Subcutaneous adipose tissue (tissue), 4 donors: ENCODE results near the gene IL20. TPM values are rescaled to one million over a fixed set of nuclear protein-coding genes. Genes with fewer than 3 reads are reported as not detected.

ENCODE experiments used
- total RNA-seq, 4 donors: library from RNA; depleted of rRNA; stranded (reverse); fragments of >200 nt; gene quantifications; one replicate each; pipeline ENCODE4 v1.1.0, GENCODE V29; 2016
- TF ChIP-seq, protein P1 (sequence below): fragments of 450-650 bp; IDR thresholded peaks from one replicate; pipeline ENCODE4 v1.5.1; 2016; ENCODE audit warnings: low read depth, mild to moderate bottlenecking, control low read depth, antibody characterized with exemption, moderate library complexity

IL20 gene
- total RNA-seq, 4 donors from 2014 or later, result not detected

DNA sequence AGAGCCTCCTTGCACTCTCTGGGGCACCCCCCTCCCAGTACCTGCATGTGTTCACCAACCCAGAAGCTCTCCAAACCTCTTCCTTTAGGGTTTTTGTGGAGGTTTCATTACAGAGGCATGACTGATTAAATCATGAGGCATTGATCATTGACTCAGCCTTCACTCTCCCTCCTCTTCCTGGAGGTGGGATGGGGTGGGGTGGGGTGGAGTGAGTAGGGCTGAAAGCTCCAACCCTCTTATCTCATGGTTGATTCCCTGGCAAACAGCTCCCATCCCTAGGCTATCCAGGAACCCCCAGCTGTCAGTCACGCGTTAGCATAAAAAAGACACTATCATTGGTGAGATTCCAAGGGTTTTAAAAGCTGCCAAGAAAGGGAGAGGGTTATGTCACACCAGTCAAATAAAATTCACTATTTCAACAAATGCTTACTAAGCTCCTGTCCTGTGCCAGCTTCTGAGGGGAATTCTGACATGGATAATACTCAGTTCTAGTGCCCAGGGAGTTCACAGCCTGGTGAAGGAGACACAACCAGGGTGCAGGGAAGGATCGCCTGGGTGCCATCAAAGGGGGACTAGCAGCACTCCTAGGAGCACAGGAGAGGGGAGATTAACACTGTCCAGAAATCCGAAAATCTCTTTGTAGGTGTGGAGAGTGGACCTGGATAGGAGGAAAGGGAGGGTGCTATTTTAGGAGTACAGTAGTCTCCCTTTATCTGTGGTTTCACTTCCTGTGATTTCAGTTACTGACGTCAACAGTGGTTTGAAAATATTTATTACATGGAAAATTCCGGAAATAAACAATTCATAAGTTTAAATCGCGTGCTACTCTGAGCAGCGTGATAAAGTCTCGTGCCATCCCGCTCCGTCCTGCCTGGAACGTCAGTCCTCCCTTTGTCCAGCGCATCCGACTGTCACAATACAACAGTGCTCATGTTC lies 25.0 kb downstream of the IL20 start:
- TF ChIP-seq, protein P1, sequence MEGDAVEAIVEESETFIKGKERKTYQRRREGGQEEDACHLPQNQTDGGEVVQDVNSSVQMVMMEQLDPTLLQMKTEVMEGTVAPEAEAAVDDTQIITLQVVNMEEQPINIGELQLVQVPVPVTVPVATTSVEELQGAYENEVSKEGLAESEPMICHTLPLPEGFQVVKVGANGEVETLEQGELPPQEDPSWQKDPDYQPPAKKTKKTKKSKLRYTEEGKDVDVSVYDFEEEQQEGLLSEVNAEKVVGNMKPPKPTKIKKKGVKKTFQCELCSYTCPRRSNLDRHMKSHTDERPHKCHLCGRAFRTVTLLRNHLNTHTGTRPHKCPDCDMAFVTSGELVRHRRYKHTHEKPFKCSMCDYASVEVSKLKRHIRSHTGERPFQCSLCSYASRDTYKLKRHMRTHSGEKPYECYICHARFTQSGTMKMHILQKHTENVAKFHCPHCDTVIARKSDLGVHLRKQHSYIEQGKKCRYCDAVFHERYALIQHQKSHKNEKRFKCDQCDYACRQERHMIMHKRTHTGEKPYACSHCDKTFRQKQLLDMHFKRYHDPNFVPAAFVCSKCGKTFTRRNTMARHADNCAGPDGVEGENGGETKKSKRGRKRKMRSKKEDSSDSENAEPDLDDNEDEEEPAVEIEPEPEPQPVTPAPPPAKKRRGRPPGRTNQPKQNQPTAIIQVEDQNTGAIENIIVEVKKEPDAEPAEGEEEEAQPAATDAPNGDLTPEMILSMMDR, result no peak

- TF ChIP-seq, protein P1, result no peak
Measured at GRCh38 chr1:206891412-206891811, 26.0 kb downstream of the IL20 start.

DNA sequence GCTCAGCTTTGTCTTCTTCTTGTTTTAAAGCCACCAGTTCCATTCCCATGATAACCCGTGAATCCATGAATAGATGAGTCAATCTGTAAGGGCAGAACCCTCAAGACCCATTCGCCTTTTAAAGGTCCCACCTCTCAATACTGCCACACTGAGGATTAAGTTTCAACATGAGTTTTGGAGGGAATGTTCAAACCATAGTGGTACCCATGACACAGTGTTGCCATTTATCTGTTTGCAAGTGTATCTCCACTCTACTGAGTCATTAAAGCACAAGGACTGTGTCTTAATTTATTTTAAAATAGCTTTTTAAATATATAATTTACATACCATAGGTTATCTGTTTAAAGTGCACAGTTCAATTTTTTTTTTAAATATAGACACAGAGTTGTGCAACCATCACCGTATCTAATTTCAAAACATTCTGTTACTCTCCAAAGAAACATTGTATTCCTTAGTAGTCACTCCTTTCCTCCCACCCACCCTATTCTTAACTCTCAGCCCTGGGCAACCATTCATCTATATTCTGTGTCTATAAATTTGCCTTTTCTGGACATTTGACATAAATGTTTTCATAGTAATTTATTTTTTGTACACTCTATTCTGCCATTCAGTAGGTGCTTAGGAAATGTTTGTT lies 27.0 kb downstream of the IL20 start:
- TF ChIP-seq, protein P1, result no peak

DNA sequence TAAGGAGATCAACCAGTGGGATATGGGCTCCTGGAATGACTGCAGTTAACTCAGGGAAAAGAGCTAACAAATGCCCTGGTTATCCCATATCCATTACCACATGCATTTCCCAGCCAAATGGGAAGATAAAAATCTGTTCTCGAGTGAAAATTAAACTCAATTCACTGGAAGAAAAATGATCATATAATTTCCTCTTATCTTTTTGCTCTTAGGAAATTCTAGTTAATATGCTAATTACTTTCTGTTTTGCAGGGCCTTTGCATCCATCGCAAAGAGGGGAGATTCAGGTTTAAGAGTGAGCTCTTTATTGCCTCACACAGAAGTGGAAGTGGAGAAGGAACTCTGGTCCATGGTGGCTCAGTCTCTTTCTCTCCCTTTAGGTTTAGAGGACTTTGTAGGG lies 28.0 kb downstream of the IL20 start:
- TF ChIP-seq, protein P1, result no peak

GRCh38 chr1:206895325-206895724 lies 29.9 kb downstream of the IL20 start:
- TF ChIP-seq, protein P1, result no peak

GRCh38 chr1:206895837-206896242 lies 30.4 kb downstream of the IL20 start:
- TF ChIP-seq, protein P1, result no peak

DNA sequence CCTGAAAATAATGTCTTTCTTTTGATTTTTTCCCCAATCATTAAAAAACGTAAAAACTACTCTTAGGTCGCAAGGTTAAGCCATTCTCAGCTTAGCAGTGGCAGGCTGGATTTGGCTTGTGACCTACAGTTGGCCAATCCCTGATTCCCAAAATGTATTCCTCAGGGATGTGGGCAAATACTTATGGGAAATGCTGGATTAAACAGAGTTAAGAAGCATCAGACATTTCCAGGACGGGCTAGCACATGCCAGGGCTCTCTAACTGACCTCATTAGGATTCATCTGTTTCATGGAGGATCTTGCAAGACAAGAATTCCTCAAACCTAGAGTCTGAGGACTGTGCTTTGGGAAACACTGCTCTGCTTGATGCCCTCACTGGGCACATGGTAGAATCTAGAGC lies 30.8 kb downstream of the IL20 start:
- TF ChIP-seq, protein P1, result no peak
